ENCODE measurements around the gene TRAPPC3. TPM values are rescaled to one million over a fixed set of nuclear protein-coding genes. Genes with fewer than 3 reads are reported as not detected.

Gene TRAPPC3
- total and polyA plus RNA-seq, 9 of the 15 experiments (the other 6 are each of a cell fraction or from before 2014, with no cell fraction given), result 20.6 to 141 (median 112) TPM

- TF ChIP-seq, protein P1, sequence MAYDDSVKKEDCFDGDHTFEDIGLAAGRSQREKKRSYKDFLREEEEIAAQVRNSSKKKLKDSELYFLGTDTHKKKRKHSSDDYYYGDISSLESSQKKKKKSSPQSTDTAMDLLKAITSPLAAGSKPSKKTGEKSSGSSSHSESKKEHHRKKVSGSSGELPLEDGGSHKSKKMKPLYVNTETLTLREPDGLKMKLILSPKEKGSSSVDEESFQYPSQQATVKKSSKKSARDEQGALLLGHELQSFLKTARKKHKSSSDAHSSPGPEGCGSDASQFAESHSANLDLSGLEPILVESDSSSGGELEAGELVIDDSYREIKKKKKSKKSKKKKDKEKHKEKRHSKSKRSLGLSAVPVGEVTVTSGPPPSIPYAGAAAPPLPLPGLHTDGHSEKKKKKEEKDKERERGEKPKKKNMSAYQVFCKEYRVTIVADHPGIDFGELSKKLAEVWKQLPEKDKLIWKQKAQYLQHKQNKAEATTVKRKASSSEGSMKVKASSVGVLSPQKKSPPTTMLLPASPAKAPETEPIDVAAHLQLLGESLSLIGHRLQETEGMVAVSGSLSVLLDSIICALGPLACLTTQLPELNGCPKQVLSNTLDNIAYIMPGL (CRISPR knock-in tag; IDR thresholded peaks at IDR 0.05), result no peak
- TF ChIP-seq ARID1B (IDR thresholded peaks at IDR 0.05) (peak; percentile 66; the same call in 1 of the 2 replicates), EP300 (IDR thresholded peaks at IDR 0.05; ENCODE audit: low read length) (peak; percentile 32; the same call in 1 of the 2 replicates), EWSR1 (IDR thresholded peaks at IDR 0.05; ENCODE audit: borderline replicate concordance, low read depth, partially characterized antibody) (no peak), MTA3 (IDR thresholded peaks at IDR 0.05; ENCODE audit: borderline replicate concordance) (0 out of 2 replicates have a peak, but pooled peaks have one; percentile 19), HNRNPLL (IDR thresholded peaks at IDR 0.05; ENCODE audit: low read depth, low read length, poor library complexity, severe bottlenecking) (peak; percentile 98), TCF7L2 (IDR thresholded peaks at IDR 0.05; ENCODE audit: low read depth, low read length) (no peak), CBFA2T2 (conservative IDR thresholded peaks at IDR 0.05) (peak; percentile 81), TRIM24 (IDR thresholded peaks at IDR 0.05) (peak in 1 of 2 experiments; percentile 7; a peak in 1 of 4 replicates), DDX20 (tag; IDR thresholded peaks at IDR 0.05; ENCODE audit: low read depth) (no peak), DACH1 (IDR thresholded peaks at IDR 0.05; ENCODE audit: partially characterized antibody) (peak; percentile 38), PHF20 (IDR thresholded peaks at IDR 0.05; ENCODE audit: partially characterized antibody) (no peak), NFXL1 (CRISPR knock-in tag; IDR thresholded peaks at IDR 0.05) (no peak), KLF16 (IDR thresholded peaks at IDR 0.05) (0 out of 2 replicates have a peak, but pooled peaks have one; percentile 56), TAL1 (IDR thresholded peaks at IDR 0.05) (peak; percentile 51; the same call in 1 of the 2 replicates), ETS1 (conservative IDR thresholded peaks at IDR 0.05; ENCODE audit: control insufficient read depth, low read depth, low read length) (0 out of 2 replicates have a peak, but pooled peaks have one; percentile 27), ZNF384 (IDR thresholded peaks at IDR 0.05; ENCODE audit: low read depth, low read length) (no peak), BCOR (IDR thresholded peaks at IDR 0.05) (peak; percentile 17; the same call in 1 of the 2 replicates), NONO (IDR thresholded peaks at IDR 0.05; ENCODE audit: low read depth in 2 of 2, low read length in 1 of 2) (no peak), ZNF197 (CRISPR knock-in tag; IDR thresholded peaks at IDR 0.05; ENCODE audit: low read depth) (no peak), GATA2 (CRISPR knock-in tag; IDR thresholded peaks at IDR 0.05) (peak; percentile 51), SAP30 (IDR thresholded peaks at IDR 0.05; ENCODE audit: borderline replicate concordance, insufficient read depth, low read depth, low read length, poor library complexity, severe bottlenecking) (no peak), STAT5B (CRISPR knock-in tag; IDR thresholded peaks at IDR 0.05) (no peak), TOE1 (IDR thresholded peaks at IDR 0.05; ENCODE audit: borderline replicate concordance) (no peak), TOE1 (CRISPR knock-in tag; IDR thresholded peaks at IDR 0.05; ENCODE audit: borderline replicate concordance, low read depth) (no peak), TEAD4 (IDR thresholded peaks at IDR 0.05; ENCODE audit: low read length) (peak; percentile 62), TEAD4 (CRISPR knock-in tag; IDR thresholded peaks at IDR 0.05; ENCODE audit: borderline replicate concordance) (no peak)
These were observed 21.0 kb downstream of the TRAPPC3 start (continued) for GRCh38 chr1:36128126-36128904.

Measured in K562 (cell line).